Measurements from ENCODE around the gene TTC21A.

TTC21A gene

DNA sequence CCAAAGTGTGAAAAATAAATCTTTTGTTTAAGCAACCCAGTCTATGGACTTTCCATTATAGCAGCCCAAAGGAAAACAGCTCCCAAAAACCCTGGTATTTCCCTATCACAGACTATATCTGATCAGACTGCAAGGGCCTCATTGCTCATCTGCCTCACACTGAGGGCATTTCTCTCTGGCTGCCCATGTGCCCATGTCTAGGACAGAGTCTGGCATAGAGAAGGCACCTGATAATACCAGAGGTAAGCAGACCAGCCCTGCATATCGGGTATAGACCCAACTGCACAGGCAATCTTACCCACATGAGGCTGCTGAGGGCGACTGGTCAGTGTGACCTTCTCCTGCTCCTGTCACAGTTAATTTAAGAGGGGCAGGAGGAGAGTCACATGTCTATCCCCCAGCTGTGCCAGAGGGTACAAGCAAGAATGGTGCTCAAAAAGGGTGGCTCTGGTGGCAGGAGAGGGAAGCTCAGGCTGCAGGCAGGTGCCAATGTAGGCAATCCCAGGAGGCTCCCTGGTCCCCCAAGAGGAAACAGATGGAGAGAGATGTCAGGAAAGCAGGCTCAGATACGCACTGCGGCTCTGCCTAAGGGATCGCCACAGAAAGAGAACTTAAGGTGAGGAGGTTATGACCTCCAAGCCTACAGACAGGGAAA is 42.8 kb downstream of the TTC21A start:
- H3K4me3 ChIP-seq (ENCODE audit: low read depth, low read length), result peak overlapping the region; percentile 22
- TF ChIP-seq, protein P1, sequence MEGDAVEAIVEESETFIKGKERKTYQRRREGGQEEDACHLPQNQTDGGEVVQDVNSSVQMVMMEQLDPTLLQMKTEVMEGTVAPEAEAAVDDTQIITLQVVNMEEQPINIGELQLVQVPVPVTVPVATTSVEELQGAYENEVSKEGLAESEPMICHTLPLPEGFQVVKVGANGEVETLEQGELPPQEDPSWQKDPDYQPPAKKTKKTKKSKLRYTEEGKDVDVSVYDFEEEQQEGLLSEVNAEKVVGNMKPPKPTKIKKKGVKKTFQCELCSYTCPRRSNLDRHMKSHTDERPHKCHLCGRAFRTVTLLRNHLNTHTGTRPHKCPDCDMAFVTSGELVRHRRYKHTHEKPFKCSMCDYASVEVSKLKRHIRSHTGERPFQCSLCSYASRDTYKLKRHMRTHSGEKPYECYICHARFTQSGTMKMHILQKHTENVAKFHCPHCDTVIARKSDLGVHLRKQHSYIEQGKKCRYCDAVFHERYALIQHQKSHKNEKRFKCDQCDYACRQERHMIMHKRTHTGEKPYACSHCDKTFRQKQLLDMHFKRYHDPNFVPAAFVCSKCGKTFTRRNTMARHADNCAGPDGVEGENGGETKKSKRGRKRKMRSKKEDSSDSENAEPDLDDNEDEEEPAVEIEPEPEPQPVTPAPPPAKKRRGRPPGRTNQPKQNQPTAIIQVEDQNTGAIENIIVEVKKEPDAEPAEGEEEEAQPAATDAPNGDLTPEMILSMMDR (conservative IDR thresholded peaks at IDR 0.05; ENCODE audit: low read depth, low read length), result peak; percentile 17
- DNase-seq (ENCODE audit: low read depth), result no peak

DNA sequence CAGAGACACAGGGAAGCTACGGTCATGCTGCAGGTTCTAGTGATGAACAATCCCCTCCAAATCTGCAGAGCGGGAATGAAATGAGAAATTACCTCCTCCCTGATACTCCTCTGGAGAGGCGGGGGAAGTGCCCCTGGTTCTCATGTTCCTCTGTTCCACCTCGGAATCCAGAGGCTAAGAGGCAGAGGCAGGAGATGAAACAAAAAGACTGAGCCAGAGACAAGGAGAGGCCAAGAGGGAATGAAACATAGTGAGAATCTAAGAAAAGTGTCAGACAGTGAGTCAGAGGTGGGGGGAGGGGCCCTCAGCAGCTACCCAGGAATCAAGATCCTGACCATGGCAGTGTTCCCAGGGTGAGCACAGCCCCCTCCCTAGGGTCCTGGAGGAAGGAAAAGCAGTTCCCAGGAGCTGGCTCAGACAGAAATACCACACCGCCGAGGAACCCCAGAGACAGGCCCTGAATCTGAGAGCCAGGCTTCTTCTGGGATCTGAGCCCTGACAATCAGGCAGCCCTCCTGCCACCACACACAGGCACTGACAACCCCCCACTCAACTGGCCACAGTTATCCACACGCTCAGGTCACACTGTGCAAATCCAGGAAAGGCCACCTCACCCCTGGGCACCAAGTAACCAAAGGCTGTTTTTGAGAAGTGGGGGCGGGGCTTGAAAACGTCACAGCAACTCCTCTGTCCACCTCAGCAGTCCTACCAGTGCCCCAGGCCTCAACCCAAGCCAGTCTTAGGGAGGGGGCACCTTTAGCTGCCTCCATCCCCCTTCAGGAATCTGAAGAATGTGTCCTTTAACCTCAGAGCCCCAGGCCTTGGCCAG is 43.5 kb downstream of the TTC21A start:
- peak overlapping the region; percentile 90 for H3K4me3 ChIP-seq (ENCODE audit: low read depth, low read length)
- TF ChIP-seq, protein P1 (conservative IDR thresholded peaks at IDR 0.05; ENCODE audit: low read depth, low read length), result no peak
- peak; percentile 97 for DNase-seq (ENCODE audit: low read depth)

DNA sequence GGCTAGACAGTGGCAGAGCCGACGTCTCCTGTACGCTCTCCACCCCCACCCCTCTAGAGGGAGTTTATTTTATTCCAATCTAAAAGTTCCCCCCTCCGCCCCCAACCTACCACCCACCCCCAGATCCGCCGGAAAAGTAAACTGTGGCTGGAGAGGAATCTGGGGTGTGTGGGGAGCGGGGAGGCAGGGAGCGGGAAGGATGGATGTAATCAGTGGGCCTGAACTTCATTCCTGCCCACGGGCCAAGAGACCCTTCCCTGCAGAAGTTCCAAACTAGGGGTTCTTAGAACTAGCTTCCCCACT is 46.4 kb downstream of the TTC21A start:
- TF ChIP-seq, protein P1 (conservative IDR thresholded peaks at IDR 0.05; ENCODE audit: low read depth, low read length), result no peak
- H3K4me3 ChIP-seq (ENCODE audit: low read depth, low read length), result peak overlapping the region; percentile 55
- no peak for DNase-seq (ENCODE audit: low read depth)

DNA sequence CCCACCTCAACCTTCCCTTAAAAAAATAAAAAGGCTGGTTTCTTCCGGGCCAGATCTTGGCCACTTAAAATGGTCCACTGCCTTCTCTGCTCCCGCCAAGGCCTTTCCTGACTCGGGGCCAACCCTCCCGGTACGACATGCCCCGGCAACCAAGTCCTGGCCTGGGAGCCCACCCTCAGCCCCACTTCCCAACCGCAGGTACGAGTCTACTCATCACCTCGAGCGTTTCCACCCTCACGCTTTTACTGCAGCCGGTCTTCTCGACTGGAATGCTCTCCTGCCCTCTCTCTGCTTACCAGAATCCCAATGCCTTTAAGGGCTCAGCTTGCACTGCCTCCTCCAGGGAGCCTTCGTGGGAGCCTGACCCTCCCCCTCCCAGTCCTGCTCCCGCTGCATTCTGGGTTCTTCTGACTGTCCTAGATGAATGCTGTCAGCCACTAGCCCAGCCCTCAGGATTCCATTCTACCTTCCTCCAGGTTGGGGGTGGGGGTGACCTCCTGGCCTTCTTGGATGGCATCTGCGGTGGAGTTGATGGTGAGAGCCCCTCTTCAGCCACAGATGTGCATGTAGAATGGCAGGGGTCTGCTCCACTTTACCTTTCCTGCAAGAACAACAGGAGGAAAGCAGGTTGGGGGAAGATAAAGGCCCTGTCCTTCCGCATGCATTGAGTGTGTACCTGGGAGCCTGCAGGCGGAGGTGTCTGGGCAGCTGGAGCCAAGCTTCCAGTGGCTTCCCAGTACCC is 47.0 kb downstream of the TTC21A start:
- H3K4me3 ChIP-seq (ENCODE audit: low read depth, low read length), result no peak overlapping the region
- DNase-seq (ENCODE audit: low read depth), result no peak

DNA sequence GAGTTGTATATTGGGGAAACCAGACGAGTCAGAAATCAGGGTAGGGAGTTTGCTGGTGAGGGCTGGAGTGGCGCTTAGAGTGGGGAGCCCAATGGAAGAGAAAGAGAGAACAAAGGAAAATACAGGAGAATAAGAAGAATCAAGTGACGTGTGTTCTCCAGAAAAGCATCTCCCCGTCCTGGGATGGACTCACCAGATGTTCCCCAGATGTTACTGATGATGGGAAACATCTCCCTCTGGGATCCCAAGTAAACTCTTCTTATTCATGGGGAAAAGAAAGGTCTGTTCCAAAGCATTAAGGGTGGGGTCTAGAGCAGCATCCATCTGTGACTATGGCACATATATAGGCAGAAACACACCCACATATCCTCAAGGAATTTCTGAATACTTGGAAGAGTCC is 48.9 kb downstream of the TTC21A start:
- no peak for DNase-seq (ENCODE audit: low read depth)
- H3K4me3 ChIP-seq (ENCODE audit: low read depth, low read length), result no peak overlapping the region
- TF ChIP-seq, protein P1 (conservative IDR thresholded peaks at IDR 0.05; ENCODE audit: low read depth, low read length), result no peak

More for the DNA sequence above, 47.0 kb downstream of the TTC21A start:
- TF ChIP-seq, protein P1 (conservative IDR thresholded peaks at IDR 0.05; ENCODE audit: low read depth, low read length), result no peak

DNA sequence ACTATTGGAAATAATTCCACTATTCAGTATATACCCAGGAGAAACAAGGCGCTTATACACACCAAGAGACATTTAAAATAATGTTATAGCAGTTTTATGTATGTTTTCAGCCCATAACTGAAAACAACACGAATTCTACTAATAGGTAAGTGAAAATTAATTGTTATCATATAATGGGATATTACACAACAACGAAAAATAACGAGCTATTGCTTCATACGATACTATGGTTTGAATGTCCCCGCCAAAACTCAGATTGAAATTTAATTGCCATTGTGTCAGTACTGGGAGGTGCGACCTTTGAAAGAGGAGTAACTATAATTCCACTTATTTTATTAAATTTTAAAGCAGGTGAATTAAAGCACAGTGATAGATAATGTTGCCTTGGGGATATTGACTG is 49.9 kb downstream of the TTC21A start:
- TF ChIP-seq, protein P1 (conservative IDR thresholded peaks at IDR 0.05; ENCODE audit: low read depth, low read length), result no peak
- no peak overlapping the region for H3K4me3 ChIP-seq (ENCODE audit: low read depth, low read length)
- DNase-seq (ENCODE audit: low read depth), result no peak
